Mesenchymal stem cell (in vitro differentiated cells and primary cell): ENCODE data around the gene TEX53.

ENCODE experiments used
- DNase-seq: peaks from one replicate; pipeline ENCODE4 v3.0.0-alpha.2; 2013
- H2AFZ ChIP-seq: one replicate; pipeline ENCODE4 v1.6.1; 2013; ENCODE audit warnings: low read depth, mild to moderate bottlenecking, control low read depth, inconsistent platforms, low read length, moderate library complexity
- H2AK5ac ChIP-seq: 2 replicates; pipeline ENCODE4 v1.6.1; 2013; ENCODE audit warnings: low read length, moderate library complexity, mild to moderate bottlenecking, inconsistent platforms; ENCODE audit not compliant: severe bottlenecking
- H2BK120ac ChIP-seq: one replicate; pipeline ENCODE4 v1.6.1; 2013; ENCODE audit warnings: low read depth, mild to moderate bottlenecking, inconsistent platforms, low read length, moderate library complexity
- H2BK12ac ChIP-seq, 2 experiments: one replicate each; pipeline ENCODE4 v1.6.1; 2013; ENCODE audit warnings: inconsistent platforms in 2 of 2, low read length in 2 of 2, mild to moderate bottlenecking in 2 of 2, moderate library complexity in 2 of 2, control low read depth in 1 of 2
- H2BK15ac ChIP-seq: one replicate; pipeline ENCODE4 v1.6.1; 2013; ENCODE audit warnings: mild to moderate bottlenecking, low read depth, inconsistent platforms; ENCODE audit not compliant: poor library complexity, severe bottlenecking
- H2BK5ac ChIP-seq: 2 replicates; pipeline ENCODE4 v1.6.1; 2013; ENCODE audit warnings: low read depth, mild to moderate bottlenecking, low read length, control low read depth, inconsistent platforms; ENCODE audit not compliant: poor library complexity, severe bottlenecking
- H3K14ac ChIP-seq, 2 experiments: one replicate each; pipeline ENCODE4 v1.6.1; 2013; ENCODE audit warnings: inconsistent platforms in 2 of 2, low read length in 2 of 2, control low read depth in 1 of 2, mild to moderate bottlenecking in 1 of 2, moderate library complexity in 1 of 2
- H3K18ac ChIP-seq, 2 experiments: one replicate each; pipeline ENCODE4 v1.6.1; 2013; ENCODE audit warnings: inconsistent platforms in 2 of 2, low read length in 2 of 2, control low read depth in 1 of 2, low read depth in 1 of 2, mild to moderate bottlenecking in 1 of 2
- H3K23ac ChIP-seq, 2 experiments: one replicate each; pipeline ENCODE4 v1.6.1; 2013; ENCODE audit warnings: inconsistent platforms in 2 of 2, low read length in 2 of 2, mild to moderate bottlenecking in 2 of 2, moderate library complexity in 2 of 2, control low read depth in 1 of 2
- H3K27ac ChIP-seq: 2 replicates; pipeline ENCODE4 v1.5.1; 2013; ENCODE audit warnings: mild to moderate bottlenecking, moderate library complexity, low read length, control low read depth, inconsistent platforms; ENCODE audit not compliant: poor library complexity, severe bottlenecking
- H3K27me3 ChIP-seq, 2 experiments: 2 replicates each; pipeline versions ENCODE4 v1.6.1 to v1.7.0; 2013; ENCODE audit warnings: low read length in 2 of 2, mild to moderate bottlenecking in 2 of 2, moderate library complexity in 2 of 2, control low read depth in 1 of 2, inconsistent platforms in 1 of 2; ENCODE audit not compliant: control insufficient read depth in 1 of 2, insufficient read depth in 1 of 2
- H3K36me3 ChIP-seq, 2 experiments: 2 replicates each; pipeline versions ENCODE4 v1.6.1 to v1.7.0; 2013; ENCODE audit warnings: low read length in 2 of 2, control low read depth in 1 of 2, inconsistent platforms in 1 of 2, low read depth in 1 of 2, mild to moderate bottlenecking in 1 of 2; ENCODE audit not compliant: insufficient read depth in 2 of 2, control insufficient read depth in 1 of 2
- H3K4ac ChIP-seq, 2 experiments: one replicate each; pipeline ENCODE4 v1.6.1; 2013; ENCODE audit warnings: inconsistent platforms in 2 of 2, low read length in 2 of 2, mild to moderate bottlenecking in 2 of 2, moderate library complexity in 2 of 2, control low read depth in 1 of 2, low read depth in 1 of 2
- H3K4me1 ChIP-seq: 2 replicates; pipeline ENCODE4 v1.6.1; 2013; ENCODE audit warnings: low read depth, low read length, control low read depth; ENCODE audit not compliant: control insufficient read depth, insufficient read depth
- H3K4me2 ChIP-seq: 2 replicates; pipeline ENCODE4 v1.6.1; 2013; ENCODE audit warnings: low read length, mild to moderate bottlenecking, inconsistent platforms; ENCODE audit not compliant: poor library complexity, severe bottlenecking
- H3K4me3 ChIP-seq, 2 experiments: 2 replicates each; pipeline versions ENCODE4 v1.5.1 to v1.7.0; 2013; ENCODE audit warnings: low read length in 2 of 2, mild to moderate bottlenecking in 2 of 2, control low read depth in 1 of 2, low read depth in 1 of 2; ENCODE audit not compliant: insufficient read depth in 1 of 2
- H3K79me1 ChIP-seq: replicated peaks from 2 replicates; pipeline ENCODE4 v1.6.1; 2013; ENCODE audit warnings: mild to moderate bottlenecking, control low read depth, low read length, inconsistent platforms; ENCODE audit not compliant: poor library complexity, severe bottlenecking
- H3K9ac ChIP-seq: 2 replicates; pipeline ENCODE4 v1.7.0; 2013; ENCODE audit warnings: mild to moderate bottlenecking, low read length, moderate library complexity
- H3K9me3 ChIP-seq: 2 replicates; pipeline ENCODE4 v1.7.0; 2013; ENCODE audit warnings: mild to moderate bottlenecking, low read length; ENCODE audit not compliant: control insufficient read depth
- H4K8ac ChIP-seq: one replicate; pipeline ENCODE4 v1.6.1; 2013; ENCODE audit warnings: inconsistent platforms, mild to moderate bottlenecking, low read length, moderate library complexity
- H4K91ac ChIP-seq: one replicate; pipeline ENCODE4 v1.6.1; 2013; ENCODE audit warnings: mild to moderate bottlenecking, low read length, inconsistent platforms
- WGBS: methylation state at CpG from one replicate; pipeline ENCODE4 v1.1.7; 2013; ENCODE audit warnings: mixed read lengths; 5-methylcytosine and 5-hydroxymethylcytosine counted together

TEX53 gene

DNA sequence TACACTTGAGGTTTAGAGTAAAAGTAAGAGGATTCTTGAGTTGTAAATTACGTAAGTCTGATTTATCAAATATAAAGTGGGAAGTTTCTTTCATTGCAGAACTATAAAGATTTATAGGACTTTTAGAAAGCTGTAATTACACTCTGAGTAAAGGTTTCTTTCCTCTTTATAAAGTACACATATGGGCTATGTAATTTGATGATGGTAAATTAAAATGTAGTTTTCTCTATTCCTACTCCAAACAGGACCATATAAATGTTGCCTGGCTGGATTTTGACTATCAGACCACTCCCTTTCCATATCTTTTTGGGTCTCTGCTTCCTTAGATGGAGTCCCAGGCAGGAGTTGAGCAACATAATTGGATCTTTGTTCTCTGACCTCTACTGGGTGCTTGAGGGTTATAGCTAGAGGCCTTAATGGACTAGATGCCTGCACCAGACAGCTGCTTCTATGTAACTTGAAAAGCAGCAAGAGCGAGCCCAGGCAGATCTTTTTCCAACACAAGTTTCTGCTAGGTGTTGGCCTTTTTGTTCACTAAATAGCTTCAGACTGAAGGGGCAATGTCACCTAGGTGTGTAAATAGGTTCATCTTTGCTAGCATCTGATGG lies 35.7 kb upstream of the TEX53 start:
- Histone ChIP-seq H3K18ac (no peak overlapping the region), H3K9me3 (no peaks in the 10 kb centered on the region), H3K4me2 (no peak overlapping the region), H2AFZ (no peak overlapping the region), H3K27me3 (no peaks in the 10 kb centered on the region), H3K27ac (no peak overlapping the region), H2BK120ac (no peak overlapping the region), H3K9ac (no peak overlapping the region), H3K79me1 (no peaks in the 10 kb centered on the region), H3K14ac (no peak overlapping the region), H2BK15ac (no peak overlapping the region), H3K4me3 (no peak overlapping the region), H3K4me1 (peaks cover 13% of the 10 kb centered on the region), H2BK12ac (no peak overlapping the region), H3K36me3 (no peaks in the 10 kb centered on the region), H2AK5ac (peak overlapping the region; percentile 3), H4K91ac (no peak overlapping the region), H3K23ac (no peak overlapping the region), H3K4ac (no peak overlapping the region), H4K8ac (no peak overlapping the region), H2BK5ac (no peak overlapping the region)
- WGBS, result 100% methylated on average over 1 of the region's 2 CpGs
- DNase-seq, result no peak

DNA sequence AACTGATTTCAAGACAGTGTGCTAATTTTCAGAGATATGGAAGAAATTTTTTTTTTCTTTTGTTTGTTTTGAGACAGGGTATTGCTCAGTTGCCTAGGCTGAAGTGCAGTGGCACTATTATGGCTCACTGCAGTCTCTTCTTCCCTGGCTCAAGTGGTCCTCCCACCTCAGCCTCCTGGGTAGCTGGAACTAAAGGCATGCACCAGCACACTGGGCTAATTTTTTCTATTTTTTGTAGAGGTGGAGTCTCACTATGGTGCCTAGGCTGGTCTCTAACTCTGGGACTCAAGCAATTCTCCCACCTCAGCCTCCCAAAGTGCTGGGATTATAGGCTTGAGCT lies 34.3 kb upstream of the TEX53 start:
- Histone ChIP-seq H2AFZ (no peak overlapping the region), H2BK120ac (no peak overlapping the region), H2BK5ac (no peak overlapping the region), H2BK12ac (no peak overlapping the region), H3K79me1 (no peaks in the 10 kb centered on the region), H3K14ac (no peak overlapping the region), H4K91ac (no peak overlapping the region), H4K8ac (no peak overlapping the region), H3K4me1 (peaks cover 13% of the 10 kb centered on the region), H3K9ac (no peak overlapping the region), H3K27me3 (no peaks in the 10 kb centered on the region), H2AK5ac (peak overlapping the region; percentile 34), H3K4me3 (no peak overlapping the region), H3K36me3 (no peaks in the 10 kb centered on the region), H3K27ac (no peak overlapping the region), H2BK15ac (no peak overlapping the region), H3K9me3 (no peaks in the 10 kb centered on the region), H3K4ac (peak overlapping the region in 1 of 2 experiments; percentile 11), H3K23ac (no peak overlapping the region), H3K18ac (no peak overlapping the region), H3K4me2 (no peak overlapping the region)
- DNase-seq, result no peak

DNA sequence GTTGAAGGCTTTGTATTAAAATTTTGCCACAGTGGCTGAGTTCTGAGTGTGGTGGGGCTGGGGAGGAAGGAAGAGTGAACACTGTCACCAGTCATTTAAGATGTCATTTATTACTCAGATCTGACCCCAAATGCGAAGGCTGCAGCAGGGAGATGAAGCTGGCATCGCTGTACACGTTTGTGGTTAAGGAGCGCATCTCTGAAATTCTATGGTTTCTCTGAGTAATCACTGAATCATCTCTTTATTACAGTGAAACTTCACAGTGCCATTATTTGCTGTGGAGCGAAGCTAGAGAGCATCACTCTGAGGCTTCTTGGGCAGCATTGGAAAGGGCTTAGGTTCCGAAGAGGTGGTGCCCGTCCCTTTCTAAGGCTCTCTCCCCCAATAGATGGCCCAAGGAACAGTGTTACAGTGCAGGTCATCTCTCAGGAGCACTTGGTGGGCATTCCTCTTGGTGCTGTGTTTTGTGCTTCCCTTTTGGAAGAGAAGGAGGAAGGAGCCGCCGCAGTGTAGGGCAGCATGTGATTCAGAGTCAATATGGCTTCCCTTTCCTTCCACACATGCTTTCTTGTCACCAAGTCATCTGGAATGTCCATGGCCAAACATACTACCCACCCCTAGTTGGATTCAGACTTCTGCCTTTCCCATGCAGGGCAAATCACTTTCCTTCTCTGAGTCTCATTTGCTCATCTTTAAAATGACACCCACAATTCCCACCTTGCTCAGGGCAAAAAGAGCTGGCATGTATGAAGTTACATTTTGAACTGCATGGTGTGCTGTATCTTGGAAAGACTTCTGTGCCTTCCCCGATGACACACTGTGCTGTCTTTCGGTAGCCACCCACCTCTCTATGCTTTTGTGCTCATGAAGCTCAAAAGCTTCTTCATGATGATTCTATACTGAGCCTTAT lies 33.7 kb upstream of the TEX53 start:
- Histone ChIP-seq H3K36me3 (no peaks in the 10 kb centered on the region), H2BK12ac (peak overlapping the region; percentile 27 to 81), H4K8ac (peak overlapping the region; percentile 54), H3K4me1 (peaks cover 11% of the 10 kb centered on the region), H2AK5ac (peak overlapping the region; percentile 51), H3K4me2 (no peak overlapping the region), H3K79me1 (no peaks in the 10 kb centered on the region), H3K9me3 (no peaks in the 10 kb centered on the region), H3K27me3 (no peaks in the 10 kb centered on the region), H3K23ac (no peak overlapping the region), H3K4ac (no peak overlapping the region), H3K18ac (peak overlapping the region; percentile 46 to 67), H2BK120ac (no peak overlapping the region), H3K4me3 (peak overlapping the region in 1 of 2 experiments; percentile 29), H3K27ac (peak overlapping the region; percentile 86), H2AFZ (peak overlapping the region; percentile 30), H4K91ac (peak overlapping the region; percentile 56), H3K14ac (no peak overlapping the region), H2BK15ac (no peak overlapping the region), H2BK5ac (peak overlapping the region; percentile 69), H3K9ac (peak overlapping the region; percentile 39)
- WGBS, result 25% methylated on average over 9 of the region's 11 CpGs
- peak; percentile 88 for DNase-seq

- H4K91ac ChIP-seq, result peak overlapping the region; percentile 70
- H3K27ac ChIP-seq, result peak overlapping the region; percentile 84
- H2AK5ac ChIP-seq, result peak overlapping the region; percentile 93
- H3K14ac ChIP-seq, result no peak overlapping the region
- H4K8ac ChIP-seq, result no peak overlapping the region
- H2BK12ac ChIP-seq, result peak overlapping the region; percentile 74 to 85
- H3K23ac ChIP-seq, result no peak overlapping the region
- no peaks in the 10 kb centered on the region for H3K79me1 ChIP-seq
- peaks cover 11% of the 10 kb centered on the region for H3K4me1 ChIP-seq
- DNase-seq, result no peak
- no peak overlapping the region for H3K4me3 ChIP-seq
- WGBS, result 82% methylated on average over 4 of the region's 4 CpGs
- peak overlapping the region; percentile 47 for H2BK5ac ChIP-seq
- H3K18ac ChIP-seq, result peak overlapping the region in 1 of 2 experiments; percentile 79
- H3K4me2 ChIP-seq, result no peak overlapping the region
- H2AFZ ChIP-seq, result no peak overlapping the region
- no peak overlapping the region for H3K4ac ChIP-seq
- H3K27me3 ChIP-seq, result no peaks in the 10 kb centered on the region
- H2BK120ac ChIP-seq, result no peak overlapping the region
- peak overlapping the region; percentile 39 for H3K9ac ChIP-seq
- no peak overlapping the region for H2BK15ac ChIP-seq
- H3K9me3 ChIP-seq, result no peaks in the 10 kb centered on the region
- H3K36me3 ChIP-seq, result no peaks in the 10 kb centered on the region
Observed at GRCh38 chr9:114690308-114690707, 32.7 kb upstream of the TEX53 start.
